Psoas muscle (tissue), 8 donors: ENCODE results near the gene SPAG16. TPM values are rescaled to one million over a fixed set of nuclear protein-coding genes. Genes with fewer than 3 reads are reported as not detected.

ENCODE experiments used
- ATAC-seq, 4 donors: fragments of 200-7000 bp; cut with Tn5 transposase; one replicate each; pipeline ENCODE4 v1.9.1; 2020; ENCODE audit warnings: moderate library complexity in 3 of 4, mild to moderate bottlenecking in 2 of 4
- DNase-seq, 2 donors: peaks; one replicate each; pipeline ENCODE4 v3.0.0-alpha.2; 2020
- H3K27ac ChIP-seq: fragments of 200-600 bp; one replicate; pipeline ENCODE4 v1.8.0; 2022
- H3K27me3 ChIP-seq, 3 donors: fragments of 200-600 bp in 1 of 3; one replicate each; pipeline versions ENCODE4 v1.6.1 to v1.8.0; 2013 to 2022; ENCODE audit warnings: low read length in 2 of 3, mild to moderate bottlenecking in 2 of 3, moderate library complexity in 1 of 3; ENCODE audit not compliant: insufficient read depth in 3 of 3
- H3K36me3 ChIP-seq, 2 donors: fragments of 200-600 bp in 1 of 2; one replicate each; pipeline versions ENCODE4 v1.6.1 to v1.8.0; 2013 to 2022; ENCODE audit warnings: low read depth in 1 of 2, mild to moderate bottlenecking in 1 of 2, moderate library complexity in 1 of 2; ENCODE audit not compliant: insufficient read depth in 1 of 2
- H3K4me1 ChIP-seq: fragments of 200-600 bp; one replicate; pipeline ENCODE4 v1.8.0; 2022
- H3K4me3 ChIP-seq: fragments of 200-600 bp; one replicate; pipeline ENCODE4 v1.8.0; 2022; ENCODE audit warnings: mild to moderate bottlenecking
- H3K9me3 ChIP-seq: fragments of 200-600 bp; one replicate; pipeline ENCODE4 v1.8.0; 2022
- CTCF ChIP-seq: fragments of 200-600 bp; IDR thresholded peaks from one replicate; pipeline ENCODE4 v1.8.0; 2022; ENCODE audit warnings: antibody characterized with exemption
- WGBS, 3 donors: extraction: QIAGEN DNeasy Blood & Tissue Kit; methylation state at CpG; one replicate each; pipeline versions ENCODE4 v1.1.6 to v1.1.7; 2013; 5-methylcytosine and 5-hydroxymethylcytosine counted together
- intact Hi-C, 2 donors: fragments of 100-400 bp; cut with DNase I; formaldehyde crosslinking; loops; one replicate each; pipeline versions ENCODE4 v1.11.0 to v1.14.2; 2022
- polyA plus RNA-seq, 3 donors: library from polyadenylated mRNA; stranded (reverse); fragments of 200-250 nt; gene quantifications; one replicate each; pipeline ENCODE4 v1.2.3, GENCODE V29; 2013
- total RNA-seq, 4 donors: library from RNA; stranded (reverse); fragmentation: NEBNext Ultra II Directional in 2 of 4; extraction: Animal tissue kit (Norgen Biotek cat#: 25700) in 2 of 4; gene quantifications; one replicate each; pipeline versions ENCODE4 v1.2.1 to v1.2.4, GENCODE V29; 2021 to 2023
- donor health status: healthy with polysubstance abuse.
- donor health status: DM: no; HTN: no; CAD: no; lungs with moderate emphysema.
- donor health status: Bipolar disorder and iron deficiency.
- donor health status: healthy.
- donor health status: DM: yes; HTN: yes; CAD: no.
- donor health status: DM: no; HTN: no; CAD: no.
- donor health status: DM: no; HTN: no; CAD: no.
- donor health status: DM: yes; HTN: yes; CAD: no.

The SPAG16 gene
- total and polyA plus RNA-seq, 7 donors, result 1.6 to 8.7 (median 4.3) TPM

GRCh38 chr2:213723041-213723560 is 438.8 kb downstream of the SPAG16 start:
- Histone ChIP-seq H3K27ac (no peak overlapping the region), H3K27me3 (no peaks in the 10 kb centered on the region), H3K36me3 (no peaks in the 10 kb centered on the region), H3K4me1 (no peaks in the 10 kb centered on the region), H3K9me3 (no peaks in the 10 kb centered on the region), H3K4me3 (no peak overlapping the region)
- TF ChIP-seq CTCF, result no peak
- ATAC-seq, result no peak
- 63 to 75% (median 72%) methylated on average over 2 of the region's 2 CpGs for WGBS, 3 donors
- intact Hi-C loops, result no loop called here
- DNase-seq, result no peak

- WGBS, 3 donors, result 45 to 60% (median 48%) methylated on average over 1 of the region's 1 CpG
- ATAC-seq, result no peak
Observed at GRCh38 chr2:213723707-213724106, 439.4 kb downstream of the SPAG16 start.

GRCh38 chr2:213726101-213726500 is 441.8 kb downstream of the SPAG16 start:
- TF ChIP-seq CTCF, result no peak
- Histone ChIP-seq H3K4me3 (no peak overlapping the region), H3K4me1 (no peaks in the 10 kb centered on the region), H3K27ac (no peak overlapping the region), H3K27me3 (no peaks in the 10 kb centered on the region), H3K9me3 (no peaks in the 10 kb centered on the region), H3K36me3 (no peaks in the 10 kb centered on the region)
- no peak for ATAC-seq
- intact Hi-C loops, result no loop called here
- DNase-seq, result no peak
- WGBS, 3 donors, result 86 to 96% (median 94%) methylated on average over 1 of the region's 1 CpG

More at GRCh38 chr2:213723707-213724106, 439.4 kb downstream of the SPAG16 start:
- H3K27me3 ChIP-seq, result no peaks in the 10 kb centered on the region
- no peak overlapping the region for H3K27ac ChIP-seq
- no peaks in the 10 kb centered on the region for H3K4me1 ChIP-seq
- no peaks in the 10 kb centered on the region for H3K9me3 ChIP-seq
- TF ChIP-seq CTCF, result no peak
- intact Hi-C loops, result no loop called here
- no peaks in the 10 kb centered on the region for H3K36me3 ChIP-seq
- no peak for DNase-seq
- H3K4me3 ChIP-seq, result no peak overlapping the region

- no peaks in the 10 kb centered on the region for H3K4me1 ChIP-seq
- no peak overlapping the region for H3K4me3 ChIP-seq
- intact Hi-C loops, result no loop called here
- H3K27me3 ChIP-seq, result no peaks in the 10 kb centered on the region
- no peaks in the 10 kb centered on the region for H3K9me3 ChIP-seq
- DNase-seq, result no peak
- WGBS, 3 donors, result 48 to 51% (median 50%) methylated on average over 3 of the region's 3 CpGs
- no peaks in the 10 kb centered on the region for H3K36me3 ChIP-seq
- no peak overlapping the region for H3K27ac ChIP-seq
- no peak for TF ChIP-seq CTCF
- ATAC-seq, result no peak
Observed at GRCh38 chr2:213733893-213734292, 449.6 kb downstream of the SPAG16 start.

- no peak overlapping the region for H3K4me3 ChIP-seq
- no peak overlapping the region for H3K27ac ChIP-seq
- no peaks in the 10 kb centered on the region for H3K4me1 ChIP-seq
- DNase-seq (no peak), ATAC-seq (no peak)
- no peaks in the 10 kb centered on the region for H3K36me3 ChIP-seq
- H3K27me3 ChIP-seq, result no peaks in the 10 kb centered on the region
- H3K9me3 ChIP-seq, result no peaks in the 10 kb centered on the region
- intact Hi-C loops, result no loop called here
- no peak for TF ChIP-seq CTCF
- WGBS, 3 donors, result 71 to 81% (median 71%) methylated on average over 3 of the region's 3 CpGs
Observed at GRCh38 chr2:213740453-213740852, 456.2 kb downstream of the SPAG16 start.
